GM12873 (cell line): ENCODE measurements around the gene SPATA21.

Experiments
- CTCF ChIP-seq: IDR thresholded peaks from 2 replicates; pipeline ENCODE4 v1.5.1; 2012; ENCODE audit warnings: low read depth, mild to moderate bottlenecking, moderate library complexity, low read length, control low read depth; ENCODE audit not compliant: insufficient read depth; ENCODE audit errors: missing control alignments

SPATA21 gene

GRCh38 chr1:16418823-16419425 lies 18.3 kb downstream of the SPATA21 start:
- no peak for TF ChIP-seq CTCF

- TF ChIP-seq CTCF: no peak
These were observed 24.0 kb downstream of the SPATA21 start for GRCh38 chr1:16413191-16413590.

GRCh38 chr1:16410803-16411202 lies 26.4 kb downstream of the SPATA21 start:
- TF ChIP-seq CTCF: no peak

GRCh38 chr1:16409536-16410152 lies 27.6 kb downstream of the SPATA21 start:
- TF ChIP-seq CTCF: no peak

GRCh38 chr1:16406868-16407267 lies 30.4 kb downstream of the SPATA21 start:
- TF ChIP-seq CTCF: no peak

- TF ChIP-seq CTCF: no peak
These were observed 31.8 kb downstream of the SPATA21 start for GRCh38 chr1:16405441-16405840.

DNA sequence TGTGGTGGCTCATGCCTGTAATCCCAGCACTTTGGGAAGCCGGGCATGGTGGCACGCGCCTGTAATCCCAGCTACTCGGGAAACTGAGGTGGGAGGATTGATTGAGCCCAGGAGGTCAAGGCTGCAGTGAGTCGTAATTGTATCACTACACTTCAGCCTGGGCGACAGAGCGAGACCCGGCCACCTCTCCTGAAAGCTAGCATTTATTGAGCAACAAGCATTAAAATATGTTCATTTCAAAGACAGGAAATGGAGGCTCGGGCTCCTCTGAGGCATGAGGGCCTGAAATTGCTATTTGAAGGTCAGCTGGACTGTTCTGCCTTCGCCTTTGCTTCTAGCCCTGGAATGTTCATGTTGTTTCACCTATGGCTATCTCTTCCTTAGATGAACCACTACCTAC lies 34.5 kb downstream of the SPATA21 start:
- TF ChIP-seq CTCF: no peak
